ENCODE results near the gene VAMP1. TPM values are rescaled to one million over a fixed set of nuclear protein-coding genes. Genes with fewer than 3 reads are reported as not detected.

VAMP1 gene, protein sequence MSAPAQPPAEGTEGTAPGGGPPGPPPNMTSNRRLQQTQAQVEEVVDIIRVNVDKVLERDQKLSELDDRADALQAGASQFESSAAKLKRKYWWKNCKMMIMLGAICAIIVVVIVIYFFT
- 9.7 to 13.8 TPM (median 11.4 TPM) in 5 replicates for total RNA-seq (2022; extraction: Qiagen RNA extraction)

DNA sequence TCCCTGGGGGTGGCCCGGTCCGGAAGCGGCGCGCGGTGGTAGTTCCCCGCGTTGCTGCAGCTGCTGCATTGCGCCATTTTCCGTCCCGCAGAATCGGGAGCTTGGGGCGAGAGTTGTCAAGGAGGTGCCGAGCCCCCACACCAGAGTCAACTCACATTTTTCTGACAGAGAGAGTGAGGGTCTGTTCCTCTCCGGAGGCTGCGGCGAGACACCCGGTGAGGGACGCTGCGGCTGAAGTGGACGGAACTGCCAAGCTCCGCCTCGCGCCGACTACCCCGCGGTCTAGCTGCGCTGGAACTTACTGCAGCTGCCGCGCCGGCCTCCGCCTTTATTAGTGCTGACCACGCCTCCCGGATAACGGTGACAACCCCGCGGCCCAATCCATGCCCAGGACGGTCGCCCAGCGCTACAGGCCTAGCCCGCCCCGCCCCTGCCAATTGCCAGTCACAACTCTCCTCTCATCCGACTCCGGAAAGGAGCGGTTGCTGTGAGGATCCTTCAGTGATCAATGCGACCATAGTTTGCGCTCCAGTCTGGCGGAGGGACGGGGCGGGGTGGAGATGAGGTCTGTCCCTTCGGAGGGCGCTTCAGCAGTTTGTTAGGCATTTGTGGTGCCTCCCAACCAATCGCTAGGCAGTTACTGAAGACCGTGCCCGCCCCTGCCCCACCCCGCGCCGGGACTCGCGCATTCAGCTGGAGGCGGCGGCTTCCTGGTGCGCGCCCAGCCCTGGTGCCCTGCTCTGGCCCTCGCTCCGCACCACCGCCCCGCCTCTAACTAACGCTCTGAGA, at the start of gene VAMP1:
Gene VAMP1, minus strand, starts transcription at position 303 of the 789 bp plus-strand sequence. Its CDS starts 146 bp downstream, at position 157.

DNA sequence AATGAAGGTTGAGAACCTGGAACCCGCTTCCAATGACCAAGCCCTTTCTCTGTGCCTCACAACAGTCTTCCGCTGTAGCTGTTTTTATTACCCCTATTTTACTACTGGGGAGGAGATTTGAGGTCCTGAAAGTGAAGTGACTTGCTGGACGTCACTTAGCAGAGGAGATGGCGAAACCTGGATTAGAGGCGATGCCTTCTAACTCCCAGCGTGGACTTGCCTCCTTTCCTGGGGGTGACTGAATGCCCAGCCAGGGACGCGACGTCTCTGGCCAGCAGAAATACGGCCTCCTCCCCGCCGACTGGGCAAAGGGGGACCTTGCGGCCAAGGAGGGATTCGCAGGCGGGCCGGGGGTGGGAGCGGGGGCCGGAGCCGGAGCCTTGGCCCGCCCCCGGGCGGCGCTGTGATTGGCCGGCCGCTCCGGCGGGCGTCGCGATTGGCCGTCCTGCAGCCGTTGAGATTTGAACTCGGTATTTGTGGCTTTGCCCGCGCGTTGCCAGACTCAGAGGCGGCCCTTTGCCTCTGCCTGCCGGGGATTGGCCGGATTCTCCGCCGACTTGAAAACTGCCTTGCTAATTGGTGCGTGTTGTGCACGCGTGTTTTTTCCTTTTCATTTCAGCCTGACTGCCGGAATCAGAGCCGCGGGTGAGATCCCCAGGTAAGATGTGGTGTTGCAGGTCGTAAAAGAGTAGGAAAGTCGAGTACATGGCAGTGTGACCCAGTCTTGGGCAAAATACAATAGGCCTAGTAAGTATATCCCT, 23.2 kb upstream of the VAMP1 start, which contains the start of gene NCAPD2:
Gene NCAPD2, plus strand, starts transcription at position 606 of the 761 bp plus-strand sequence. CDS start 997 bp downstream, outside the sequence.

GRCh38 chr12:6492838-6493496, 22.5 kb upstream of the VAMP1 start, which contains the start of gene MRPL51:
Gene MRPL51 (minus strand): TSS chr12:6493262. CDS start chr12:6493136, 126 bp downstream.

GRCh38 chr12:6451348-6452244, 18.9 kb downstream of the VAMP1 start, which contains the start of gene TAPBPL:
Gene TAPBPL (plus strand): TSS chr12:6452042. CDS start chr12:6452249, 207 bp downstream.

DNA sequence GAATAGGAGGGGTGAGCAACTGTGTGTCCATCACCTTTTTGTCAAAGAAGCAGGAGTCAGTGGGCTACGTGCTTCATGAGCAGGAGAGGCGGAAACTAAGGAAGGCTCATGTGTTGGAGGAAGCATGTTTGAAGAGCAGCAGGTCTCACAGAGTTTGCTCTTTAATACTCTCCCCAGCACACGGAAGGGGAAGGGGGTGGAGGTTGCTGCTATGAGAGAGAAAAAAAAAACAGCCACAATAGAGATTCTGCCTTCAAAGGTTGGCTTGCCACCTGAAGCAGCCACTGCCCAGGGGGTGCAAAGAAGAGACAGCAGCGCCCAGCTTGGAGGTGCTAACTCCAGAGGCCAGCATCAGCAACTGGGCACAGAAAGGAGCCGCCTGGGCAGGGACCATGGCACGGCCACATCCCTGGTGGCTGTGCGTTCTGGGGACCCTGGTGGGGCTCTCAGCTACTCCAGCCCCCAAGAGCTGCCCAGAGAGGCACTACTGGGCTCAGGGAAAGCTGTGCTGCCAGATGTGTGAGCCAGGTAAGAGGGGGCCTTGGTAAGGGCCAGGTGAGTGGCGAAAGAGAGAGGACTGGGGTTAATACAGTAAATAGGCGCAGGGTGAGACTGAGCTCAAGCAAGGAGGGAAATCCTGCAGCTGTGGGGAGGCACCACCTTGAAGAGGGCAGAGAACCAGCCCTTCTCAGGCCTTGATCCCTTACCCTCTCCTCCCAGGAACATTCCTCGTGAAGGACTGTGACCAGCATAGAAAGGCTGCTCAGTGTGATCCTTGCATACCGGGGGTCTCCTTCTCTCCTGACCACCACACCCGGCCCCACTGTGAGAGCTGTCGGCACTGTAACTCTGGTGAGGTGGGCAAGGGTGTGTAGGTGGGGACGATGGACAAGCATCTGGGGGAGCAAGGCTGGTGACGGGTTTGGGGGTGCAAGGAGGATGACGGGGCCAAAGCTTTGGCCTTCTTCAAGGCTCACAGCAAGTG, 25.5 kb downstream of the VAMP1 start, which contains the start of gene CD27:
Gene CD27, plus strand, starts transcription at position 252 of the 985 bp plus-strand sequence. Its CDS starts 141 bp downstream, at position 393.

Other genes with a start within 250 kb of the VAMP1 start
- 0.06 to 0.32 TPM (median 0.13 TPM) in 5 replicates for gene PLEKHG6, start 160.0 kb downstream of the VAMP1 start, total RNA-seq (2022; extraction: Qiagen RNA extraction)
- gene TNFRSF1A, start 128.6 kb downstream of the VAMP1 start, total RNA-seq (2022; extraction: Qiagen RNA extraction): 359 to 653 TPM (median 512 TPM) in 5 replicates
- gene SCNN1A, start 95.1 kb downstream of the VAMP1 start, total RNA-seq (2022; extraction: Qiagen RNA extraction): 10.8 to 15.6 TPM (median 14.9 TPM) in 5 replicates
- gene LTBR, start 86.5 kb downstream of the VAMP1 start, total RNA-seq (2022; extraction: Qiagen RNA extraction): 168 to 231 TPM (median 214 TPM) in 5 replicates
- not detected in 5 replicates for gene CD27, start 25.7 kb downstream of the VAMP1 start, total RNA-seq (2022; extraction: Qiagen RNA extraction)
- 3.3 to 4.6 TPM (median 3.7 TPM) in 5 replicates for gene TAPBPL, start 18.6 kb downstream of the VAMP1 start, total RNA-seq (2022; extraction: Qiagen RNA extraction)
- 286 to 313 TPM (median 305 TPM) in 5 replicates for gene MRPL51, start 22.6 kb upstream of the VAMP1 start, total RNA-seq (2022; extraction: Qiagen RNA extraction)
- 56.1 to 74.5 TPM (median 68.1 TPM) in 5 replicates for gene NCAPD2, start 23.4 kb upstream of the VAMP1 start, total RNA-seq (2022; extraction: Qiagen RNA extraction)
- 6,866 to 9,447 TPM (median 8,977 TPM) in 5 replicates for gene GAPDH, start 63.8 kb upstream of the VAMP1 start, total RNA-seq (2022; extraction: Qiagen RNA extraction)
- gene IFFO1, start 85.4 kb upstream of the VAMP1 start, total RNA-seq (2022; extraction: Qiagen RNA extraction): 1.9 to 3.0 TPM (median 2.6 TPM) in 5 replicates
- gene NOP2, start 97.6 kb upstream of the VAMP1 start, total RNA-seq (2022; extraction: Qiagen RNA extraction): 98.9 to 109 TPM (median 105 TPM) in 5 replicates
- 62.1 to 82.8 TPM (median 64.0 TPM) in 5 replicates for gene CHD4, start 136.7 kb upstream of the VAMP1 start, total RNA-seq (2022; extraction: Qiagen RNA extraction)
- 0.45 to 0.81 TPM (median 0.70 TPM) in 5 replicates for gene LPAR5, start 165.3 kb upstream of the VAMP1 start, total RNA-seq (2022; extraction: Qiagen RNA extraction)
- 0.11 to 0.34 TPM (median 0.16 TPM) in 5 replicates for gene ACRBP, start 176.8 kb upstream of the VAMP1 start, total RNA-seq (2022; extraction: Qiagen RNA extraction)
- gene ING4, start 192.4 kb upstream of the VAMP1 start, total RNA-seq (2022; extraction: Qiagen RNA extraction): 13.6 to 21.5 TPM (median 16.8 TPM) in 5 replicates
- 53.9 to 63.5 TPM (median 60.1 TPM) in 5 replicates for gene ZNF384, start 218.7 kb upstream of the VAMP1 start, total RNA-seq (2022; extraction: Qiagen RNA extraction)
- 0.68 to 1.2 TPM (median 0.92 TPM) in 5 replicates for gene PIANP, start 230.1 kb upstream of the VAMP1 start, total RNA-seq (2022; extraction: Qiagen RNA extraction)